Natural killer cell (primary cell): ENCODE data around the gene NFASC. TPM values are rescaled to one million over a fixed set of nuclear protein-coding genes. Genes with fewer than 3 reads are reported as not detected.

Source experiments
- ATAC-seq, 3 donors: fragments of 150-1000 bp in 2 of 3; fragments of 200-7000 bp in 1 of 3; cut with Tn5 transposase; 1 replicate in 1 of 3; 2 replicates in 2 of 3; pipeline ENCODE4 v1.10.0; 2021; ENCODE audit warnings: mild to moderate bottlenecking in 2 of 3, moderate library complexity in 2 of 3
- DNase-seq, 2 donors: peaks; one replicate each; pipeline versions ENCODE4 v3.0.0 to v3.0.0-alpha.2; 2013 to 2021; ENCODE audit warnings: mixed read lengths in 1 of 2
- H3K27ac ChIP-seq: one replicate; pipeline ENCODE4 v1.5.1; 2013; ENCODE audit warnings: mild to moderate bottlenecking, low read length
- H3K27me3 ChIP-seq: one replicate; pipeline ENCODE4 v1.6.1; 2013; ENCODE audit warnings: low read length; ENCODE audit not compliant: control insufficient read depth, insufficient read depth
- H3K36me3 ChIP-seq: one replicate; pipeline ENCODE4 v1.6.1; 2013; ENCODE audit warnings: low read length; ENCODE audit not compliant: control insufficient read depth, insufficient read depth
- H3K4me1 ChIP-seq: one replicate; pipeline ENCODE4 v1.6.1; 2013; ENCODE audit warnings: low read length; ENCODE audit not compliant: control insufficient read depth, insufficient read depth
- H3K4me3 ChIP-seq: one replicate; pipeline ENCODE4 v1.5.1; 2013; ENCODE audit warnings: low read length
- H3K9me3 ChIP-seq: one replicate; pipeline ENCODE4 v1.6.1; 2013; ENCODE audit warnings: low read length; ENCODE audit not compliant: control insufficient read depth, insufficient read depth
- H3K27ac Mint-ChIP-seq, 2 donors: one replicate each; pipeline ENCODE4 v1.8.0; 2022; ENCODE audit warnings: mild to moderate bottlenecking in 2 of 2, mixed read lengths in 2 of 2, moderate library complexity in 1 of 2
- H3K27me3 Mint-ChIP-seq, 2 donors: one replicate each; pipeline ENCODE4 v1.8.0; 2022; ENCODE audit warnings: low read depth in 2 of 2, mixed read lengths in 2 of 2
- H3K36me3 Mint-ChIP-seq: one replicate; pipeline ENCODE4 v1.8.0; 2022; ENCODE audit warnings: mixed read lengths
- H3K4me1 Mint-ChIP-seq, 2 donors: one replicate each; pipeline ENCODE4 v1.8.0; 2022; ENCODE audit warnings: mixed read lengths in 2 of 2
- H3K4me3 Mint-ChIP-seq: one replicate; pipeline ENCODE4 v1.8.0; 2022; ENCODE audit warnings: mild to moderate bottlenecking, moderate library complexity, mixed read lengths
- H3K9me3 Mint-ChIP-seq, 2 donors: one replicate each; pipeline ENCODE4 v1.8.0; 2022; ENCODE audit warnings: mixed read lengths in 2 of 2
- CTCF ChIP-seq: fragments of 200-600 bp; IDR thresholded peaks from one replicate; pipeline ENCODE4 v1.8.0; 2022; ENCODE audit warnings: antibody characterized with exemption
- WGBS: methylation state at CpG from one replicate; pipeline ENCODE4 v1.1.7; 2013; ENCODE audit warnings: missing lambda C conversion rate; ENCODE audit not compliant: insufficient coverage; 5-methylcytosine and 5-hydroxymethylcytosine counted together
- intact Hi-C: fragments of 100-400 bp; cut with micrococcal nuclease; formaldehyde crosslinking; loops from one replicate; pipeline ENCODE4 v1.14.2; 2022
- total RNA-seq, 4 donors: library from RNA; stranded (reverse); fragments of 120-200 nt in 1 of 4; gene quantifications; one replicate each; pipeline versions ENCODE4 v1.2.3 to v1.2.4, GENCODE V29; 2013 to 2022

NFASC gene
- total RNA-seq, 3 donors from 2014 or later (not counting 1 experiment from before 2014, with no cell fraction given): 0.09 to 0.27 TPM; not detected in 1

- no peaks in the 10 kb centered on the region for H3K9me3 ChIP-seq
- H3K4me1 ChIP-seq: no peaks in the 10 kb centered on the region
- WGBS: 76% methylated on average over 6 of the region's 6 CpGs
- Mint-ChIP-seq H3K27me3 (peaks cover 21 to 46% of the 10 kb centered on the region in 2 donors), H3K4me3 (no peak overlapping the region), H3K9me3 (no peaks in the 10 kb centered on the region), H3K27ac (no peak overlapping the region), H3K36me3 (no peaks in the 10 kb centered on the region), H3K4me1 (no peaks in the 10 kb centered on the region)
- H3K27ac ChIP-seq: no peak overlapping the region
- no peaks in the 10 kb centered on the region for H3K27me3 ChIP-seq
- no peak for ATAC-seq
- no peak overlapping the region for H3K4me3 ChIP-seq
- no peaks in the 10 kb centered on the region for H3K36me3 ChIP-seq
- no peak for DNase-seq
- intact Hi-C loops: no loop called here
- no peak for TF ChIP-seq CTCF
These were observed 92.3 kb downstream of the NFASC start for GRCh38 chr1:204962742-204963632.

GRCh38 chr1:204967451-204967850, 96.8 kb downstream of the NFASC start:
- H3K4me3 ChIP-seq: no peak overlapping the region
- H3K27me3 Mint-ChIP-seq: peaks cover 19 to 26% of the 10 kb centered on the region in 2 donors
- no peaks in the 10 kb centered on the region for H3K4me1 ChIP-seq
- no peak overlapping the region for H3K27ac Mint-ChIP-seq
- H3K9me3 ChIP-seq: no peaks in the 10 kb centered on the region
- no peaks in the 10 kb centered on the region for H3K27me3 ChIP-seq
- DNase-seq (no peak), ATAC-seq (no peak)
- TF ChIP-seq CTCF: no peak
- no peak overlapping the region for H3K4me3 Mint-ChIP-seq
- no peak overlapping the region for H3K27ac ChIP-seq
- no peaks in the 10 kb centered on the region for H3K9me3 Mint-ChIP-seq
- no peaks in the 10 kb centered on the region for H3K36me3 ChIP-seq
- H3K36me3 Mint-ChIP-seq: no peaks in the 10 kb centered on the region
- no peaks in the 10 kb centered on the region for H3K4me1 Mint-ChIP-seq
- intact Hi-C loops: no loop called here
- WGBS: 78% methylated on average over 6 of the region's 6 CpGs

GRCh38 chr1:204968135-204968534, 97.5 kb downstream of the NFASC start:
- Histone ChIP-seq H3K36me3 (no peaks in the 10 kb centered on the region), H3K9me3 (no peaks in the 10 kb centered on the region), H3K27ac (no peak overlapping the region), H3K27me3 (no peaks in the 10 kb centered on the region), H3K4me3 (no peak overlapping the region), H3K4me1 (no peaks in the 10 kb centered on the region)
- Mint-ChIP-seq H3K27ac (no peak overlapping the region), H3K27me3 (peaks cover 19 to 33% of the 10 kb centered on the region in 2 donors), H3K4me1 (no peaks in the 10 kb centered on the region), H3K9me3 (no peaks in the 10 kb centered on the region), H3K4me3 (no peak overlapping the region), H3K36me3 (no peaks in the 10 kb centered on the region)
- DNase-seq: no peak
- no peak for ATAC-seq
- intact Hi-C loops: no loop called here
- 90% methylated on average over 7 of the region's 10 CpGs for WGBS
- no peak for TF ChIP-seq CTCF
